ENCODE measurements around the gene KIAA1217. TPM values are rescaled to one million over a fixed set of nuclear protein-coding genes. Genes with fewer than 3 reads are reported as not detected.

Gene KIAA1217
- total RNA-seq, 1 experiment from 2014 or later = 18.6 TPM

GRCh38 chr10:24469993-24470392 is 261.1 kb downstream of the KIAA1217 start:
- no peaks in the 10 kb centered on the region for H3K79me2 ChIP-seq (ENCODE audit: insufficient read depth, low read length)
- TF ChIP-seq, protein P1, sequence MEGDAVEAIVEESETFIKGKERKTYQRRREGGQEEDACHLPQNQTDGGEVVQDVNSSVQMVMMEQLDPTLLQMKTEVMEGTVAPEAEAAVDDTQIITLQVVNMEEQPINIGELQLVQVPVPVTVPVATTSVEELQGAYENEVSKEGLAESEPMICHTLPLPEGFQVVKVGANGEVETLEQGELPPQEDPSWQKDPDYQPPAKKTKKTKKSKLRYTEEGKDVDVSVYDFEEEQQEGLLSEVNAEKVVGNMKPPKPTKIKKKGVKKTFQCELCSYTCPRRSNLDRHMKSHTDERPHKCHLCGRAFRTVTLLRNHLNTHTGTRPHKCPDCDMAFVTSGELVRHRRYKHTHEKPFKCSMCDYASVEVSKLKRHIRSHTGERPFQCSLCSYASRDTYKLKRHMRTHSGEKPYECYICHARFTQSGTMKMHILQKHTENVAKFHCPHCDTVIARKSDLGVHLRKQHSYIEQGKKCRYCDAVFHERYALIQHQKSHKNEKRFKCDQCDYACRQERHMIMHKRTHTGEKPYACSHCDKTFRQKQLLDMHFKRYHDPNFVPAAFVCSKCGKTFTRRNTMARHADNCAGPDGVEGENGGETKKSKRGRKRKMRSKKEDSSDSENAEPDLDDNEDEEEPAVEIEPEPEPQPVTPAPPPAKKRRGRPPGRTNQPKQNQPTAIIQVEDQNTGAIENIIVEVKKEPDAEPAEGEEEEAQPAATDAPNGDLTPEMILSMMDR (conservative IDR thresholded peaks at IDR 0.05) = no peak
- no peak overlapping the region for H3K14ac ChIP-seq (ENCODE audit: insufficient read depth, low read length)
- H4K91ac ChIP-seq (ENCODE audit: insufficient read length, low read depth, low read length) = no peak overlapping the region
- no peak overlapping the region for H3T11ph ChIP-seq (ENCODE audit: low read length)
- no peaks in the 10 kb centered on the region for H3K27me3 ChIP-seq (ENCODE audit: insufficient read depth, low read length)
- no peak overlapping the region for H2BK5ac ChIP-seq (ENCODE audit: insufficient read length, low read length)
- H4K20me1 ChIP-seq (ENCODE audit: control insufficient read depth, insufficient read depth, insufficient read length) = no peaks in the 10 kb centered on the region
- WGBS (ENCODE audit: extremely low coverage, insufficient read length, low lambda C conversion rate) = no CpG with 5 or more reads among the region's 8 CpGs
- no peak overlapping the region for H3K9ac ChIP-seq (ENCODE audit: extremely low read depth, insufficient read length, low read length)
- no peak overlapping the region for H2BK20ac ChIP-seq (ENCODE audit: low read depth, low read length, poor library complexity, severe bottlenecking)
- H3K9me3 ChIP-seq (ENCODE audit: control insufficient read depth, low read depth, low read length) = no peaks in the 10 kb centered on the region
- H3K9me3 Mint-ChIP-seq = peaks cover 4 to 13% of the 10 kb centered on the region in 2 experiments
- H3K36me3 Mint-ChIP-seq (ENCODE audit: insufficient read depth in 1 of 3, low read depth in 3 of 3) = peaks cover 18 to 25% (median 22%) of the 10 kb centered on the region in 3 experiments
- no peak overlapping the region for H2AK5ac ChIP-seq (ENCODE audit: insufficient read length, low read length)
- no peaks in the 10 kb centered on the region for H3K4me1 ChIP-seq (ENCODE audit: insufficient read depth, low read length)
- no peak overlapping the region for H2AFZ ChIP-seq (ENCODE audit: low read length)
- no peak for DNase-seq
- no peaks in the 10 kb centered on the region for H3K23me2 ChIP-seq (ENCODE audit: insufficient read length, low read depth, low read length, poor library complexity, severe bottlenecking)
- peak overlapping the region in 1 of 3 experiments; percentile 89; a peak in 1 of 7 replicates for H3K27ac Mint-ChIP-seq
- no peaks in the 10 kb centered on the region for H3K79me1 ChIP-seq (ENCODE audit: insufficient read depth, low read depth, low read length, poor library complexity, severe bottlenecking)
- H3K4me1 Mint-ChIP-seq = peaks cover 0 to 7% of the 10 kb centered on the region in 2 experiments; a peak in 3 of 4 replicates
- no peak overlapping the region for H3K4me3 Mint-ChIP-seq
- no peak overlapping the region for H3K56ac ChIP-seq (ENCODE audit: insufficient read length, low read depth, low read length)
- H3K27ac ChIP-seq (ENCODE audit: insufficient read length, low read depth, low read length) = no peak overlapping the region
- H3K23ac ChIP-seq (ENCODE audit: insufficient read length, low read depth, low read length) = no peak overlapping the region
- no peak overlapping the region for H4K8ac ChIP-seq (replicated peaks; ENCODE audit: insufficient read length, low read depth, low read length)
- H2BK12ac ChIP-seq (ENCODE audit: insufficient read length, low read depth, low read length) = no peak overlapping the region
- no peak overlapping the region for H3K4me2 ChIP-seq (ENCODE audit: insufficient read depth, insufficient read length, low read length)
- H3K4ac ChIP-seq (ENCODE audit: low read depth, low read length) = no peak overlapping the region
- H3K27me3 Mint-ChIP-seq (ENCODE audit: low read depth) = no peaks in the 10 kb centered on the region
- no peak overlapping the region for H3K18ac ChIP-seq (ENCODE audit: insufficient read length, low read depth, low read length)
- H4K5ac ChIP-seq (ENCODE audit: insufficient read length, low read depth, low read length) = no peak overlapping the region
- H2BK15ac ChIP-seq (ENCODE audit: low read depth, low read length) = no peak overlapping the region
- H2BK120ac ChIP-seq (ENCODE audit: low read depth, low read length, poor library complexity, severe bottlenecking) = no peak overlapping the region

All from H9 (cell line).